PFSK-1 (cell line): ENCODE results near the gene FBN3.

ENCODE experiments used
- FOXP2 ChIP-seq: optimal IDR thresholded peaks from 2 replicates; pipeline ENCODE3; 2011; ENCODE audit warnings: borderline replicate concordance, control low read depth, inconsistent platforms; ENCODE audit not compliant: insufficient read depth; ENCODE audit errors: extremely low read length, extremely low read depth
- POLR2AphosphoS5 ChIP-seq: IDR thresholded peaks from 2 replicates; pipeline ENCODE4 v1.6.1; 2012; ENCODE audit warnings: low read depth, mild to moderate bottlenecking, control low read depth, low read length, moderate library complexity
- REST ChIP-seq, 2 experiments: IDR thresholded peaks; 2 replicates each; pipeline versions ENCODE4 v1.6.1 to v1.8.0; 2011 to 2012; ENCODE audit warnings: low read depth in 2 of 2, low read length in 2 of 2, control low read depth in 1 of 2, inconsistent platforms in 1 of 2, mild to moderate bottlenecking in 1 of 2, moderate library complexity in 1 of 2; ENCODE audit not compliant: insufficient read depth in 1 of 2
- SIN3A ChIP-seq: IDR thresholded peaks from 2 replicates; pipeline ENCODE4 v1.6.1; 2012; ENCODE audit warnings: mild to moderate bottlenecking, low read length, moderate library complexity, borderline replicate concordance; ENCODE audit not compliant: insufficient read depth
- TAF1 ChIP-seq: IDR thresholded peaks from 2 replicates; pipeline ENCODE4 v1.6.1; 2012; ENCODE audit warnings: low read length, control low read depth, borderline replicate concordance; ENCODE audit not compliant: insufficient read depth

FBN3 gene

GRCh38 chr19:8147582-8147978 is 1.8 kb downstream of the FBN3 start:
- TF ChIP-seq REST (IDR thresholded peaks at IDR 0.05; ENCODE audit: insufficient read depth in 1 of 2, low read depth in 2 of 2, low read length in 2 of 2) (no peak), TAF1 (no peak), FOXP2 (no peak), POLR2AphosphoS5 (no peak), SIN3A (no peak)

GRCh38 chr19:8146877-8147581 is 2.4 kb downstream of the FBN3 start:
- TF ChIP-seq REST (IDR thresholded peaks at IDR 0.05; ENCODE audit: insufficient read depth in 1 of 2, low read depth in 2 of 2, low read length in 2 of 2) (no peak), SIN3A (no peak), POLR2AphosphoS5 (no peak), FOXP2 (no peak), TAF1 (no peak)

- no peak for TF ChIP-seq POLR2AphosphoS5
- no peak for TF ChIP-seq FOXP2
- no peak for TF ChIP-seq SIN3A
- no peak for TF ChIP-seq REST (IDR thresholded peaks at IDR 0.05; ENCODE audit: insufficient read depth in 1 of 2, low read depth in 2 of 2, low read length in 2 of 2)
- no peak for TF ChIP-seq TAF1
Measured at GRCh38 chr19:8144273-8144995, 5.0 kb downstream of the FBN3 start.

GRCh38 chr19:8143041-8143440 is 6.4 kb downstream of the FBN3 start:
- TF ChIP-seq FOXP2 (no peak), SIN3A (no peak), TAF1 (no peak), POLR2AphosphoS5 (no peak), REST (IDR thresholded peaks at IDR 0.05; ENCODE audit: insufficient read depth in 1 of 2, low read depth in 2 of 2, low read length in 2 of 2) (no peak)
